ENCODE measurements around the gene PTPRG. TPM values are rescaled to one million over a fixed set of nuclear protein-coding genes. Genes with fewer than 3 reads are reported as not detected.

Gene PTPRG
- total RNA-seq, 1 experiment from 2014 or later = 11.7 TPM

DNA sequence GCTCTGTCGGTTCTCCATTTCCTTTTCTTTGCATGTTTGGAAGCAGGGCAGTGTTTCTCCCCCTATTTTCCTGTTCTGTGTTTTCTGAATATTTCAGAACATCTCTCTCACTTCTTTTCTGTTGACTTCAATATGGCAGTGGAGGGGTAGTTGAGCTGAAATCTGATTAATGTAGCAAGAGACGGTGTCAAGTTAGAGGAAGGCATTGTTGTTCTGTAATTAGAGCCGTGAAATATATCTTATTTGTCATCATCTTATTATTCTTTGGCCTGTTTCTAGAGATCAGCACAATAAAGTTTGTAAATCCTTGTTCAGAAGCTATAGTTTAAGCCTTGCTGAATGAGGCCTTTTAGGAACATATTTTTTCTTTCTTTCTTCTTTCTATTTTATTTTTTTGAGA lies 353.9 kb downstream of the PTPRG start:
- DNase-seq (ENCODE audit: low spot score) = no peak
- ChIA-PET POLR2A (ENCODE audit: low non-redundant PET) (no interaction called here), CTCF (no interaction called here)
- Histone ChIP-seq H3K9me3 (ENCODE audit: low read depth, low read length, poor library complexity, severe bottlenecking) (no peaks in the 10 kb centered on the region), H3K4me3 (ENCODE audit: low read depth, low read length, poor library complexity, severe bottlenecking) (no peak overlapping the region), H3K27me3 (replicated peaks; ENCODE audit: insufficient read depth, low read depth, low read length, poor library complexity) (no peaks in the 10 kb centered on the region), H3K4me1 (ENCODE audit: insufficient read depth, low read length, poor library complexity, severe bottlenecking) (no peaks in the 10 kb centered on the region), H3K27ac (ENCODE audit: low read depth, low read length, poor library complexity, severe bottlenecking) (no peak overlapping the region), H3K36me3 (ENCODE audit: insufficient read depth, low read length, poor library complexity, severe bottlenecking) (no peaks in the 10 kb centered on the region)
- TF ChIP-seq, protein P1, sequence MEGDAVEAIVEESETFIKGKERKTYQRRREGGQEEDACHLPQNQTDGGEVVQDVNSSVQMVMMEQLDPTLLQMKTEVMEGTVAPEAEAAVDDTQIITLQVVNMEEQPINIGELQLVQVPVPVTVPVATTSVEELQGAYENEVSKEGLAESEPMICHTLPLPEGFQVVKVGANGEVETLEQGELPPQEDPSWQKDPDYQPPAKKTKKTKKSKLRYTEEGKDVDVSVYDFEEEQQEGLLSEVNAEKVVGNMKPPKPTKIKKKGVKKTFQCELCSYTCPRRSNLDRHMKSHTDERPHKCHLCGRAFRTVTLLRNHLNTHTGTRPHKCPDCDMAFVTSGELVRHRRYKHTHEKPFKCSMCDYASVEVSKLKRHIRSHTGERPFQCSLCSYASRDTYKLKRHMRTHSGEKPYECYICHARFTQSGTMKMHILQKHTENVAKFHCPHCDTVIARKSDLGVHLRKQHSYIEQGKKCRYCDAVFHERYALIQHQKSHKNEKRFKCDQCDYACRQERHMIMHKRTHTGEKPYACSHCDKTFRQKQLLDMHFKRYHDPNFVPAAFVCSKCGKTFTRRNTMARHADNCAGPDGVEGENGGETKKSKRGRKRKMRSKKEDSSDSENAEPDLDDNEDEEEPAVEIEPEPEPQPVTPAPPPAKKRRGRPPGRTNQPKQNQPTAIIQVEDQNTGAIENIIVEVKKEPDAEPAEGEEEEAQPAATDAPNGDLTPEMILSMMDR (conservative IDR thresholded peaks at IDR 0.05; ENCODE audit: low read depth, low read length) = no peak
- TF ChIP-seq EZH2 (IDR thresholded peaks at IDR 0.05; ENCODE audit: borderline replicate concordance, low read depth, low read length, poor library complexity, severe bottlenecking) = no peak
- intact Hi-C loops (cut with micrococcal nuclease; ENCODE audit: unreplicated experiment) = no loop called here
- BruUV-seq (replicated peaks) = no TSS peak

DNA sequence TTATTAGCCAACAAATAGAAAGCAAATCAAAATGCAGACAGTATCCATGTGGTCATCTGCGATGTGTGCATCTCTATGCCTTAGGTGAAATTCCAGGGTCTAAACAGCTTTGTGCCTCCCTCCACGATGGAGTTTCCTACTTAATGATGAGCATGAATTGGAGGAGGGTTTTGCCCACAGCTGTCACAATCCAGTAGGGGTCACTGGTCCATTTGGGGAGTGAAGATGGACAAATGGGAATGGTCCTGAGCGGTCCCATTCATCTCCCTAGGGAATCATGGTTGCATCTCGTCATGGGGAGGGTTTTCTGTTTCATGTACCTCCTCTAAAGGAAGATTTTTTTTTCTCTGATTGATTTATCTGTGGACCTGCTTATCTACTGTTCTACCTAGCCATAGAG lies 358.0 kb downstream of the PTPRG start:
- no TSS peak for BruUV-seq (replicated peaks)
- intact Hi-C loops (cut with micrococcal nuclease; ENCODE audit: unreplicated experiment) = no loop called here
- CTCF ChIA-PET = no interaction called here

DNA sequence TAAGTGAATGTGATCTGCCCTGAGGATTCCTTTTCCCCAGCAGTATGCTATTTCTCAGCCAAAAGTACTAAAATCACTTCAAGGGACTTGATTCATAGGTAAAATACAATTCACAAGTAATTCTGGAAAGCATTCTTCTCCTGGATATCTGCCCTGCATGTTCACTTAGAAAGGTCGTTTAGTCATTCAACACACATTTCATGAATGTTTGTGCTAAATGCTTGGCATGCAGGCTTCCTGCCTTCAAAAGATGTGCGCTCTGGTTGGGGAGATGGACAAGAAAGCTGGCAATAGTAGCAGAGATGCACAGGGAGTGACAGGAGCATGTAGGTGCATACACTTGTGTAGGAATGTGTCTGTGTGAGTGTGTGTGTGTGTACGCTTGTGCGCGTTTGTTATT lies 360.7 kb downstream of the PTPRG start:
- Histone ChIP-seq H3K4me1 (ENCODE audit: insufficient read depth, low read length, poor library complexity, severe bottlenecking) (no peaks in the 10 kb centered on the region), H3K36me3 (ENCODE audit: insufficient read depth, low read length, poor library complexity, severe bottlenecking) (no peaks in the 10 kb centered on the region), H3K9me3 (ENCODE audit: low read depth, low read length, poor library complexity, severe bottlenecking) (no peaks in the 10 kb centered on the region), H3K27me3 (replicated peaks; ENCODE audit: insufficient read depth, low read depth, low read length, poor library complexity) (no peaks in the 10 kb centered on the region), H3K27ac (ENCODE audit: low read depth, low read length, poor library complexity, severe bottlenecking) (no peak overlapping the region), H3K4me3 (ENCODE audit: low read depth, low read length, poor library complexity, severe bottlenecking) (no peak overlapping the region)
- no peak for DNase-seq (ENCODE audit: low spot score)
- CTCF ChIA-PET = no interaction called here
- BruUV-seq (replicated peaks) = no TSS peak
- intact Hi-C loops (cut with micrococcal nuclease; ENCODE audit: unreplicated experiment) = no loop called here
- POLR2A ChIA-PET (ENCODE audit: low non-redundant PET) = no interaction called here
- TF ChIP-seq, protein P1 (conservative IDR thresholded peaks at IDR 0.05; ENCODE audit: low read depth, low read length) = no peak
- no peak for TF ChIP-seq EZH2 (IDR thresholded peaks at IDR 0.05; ENCODE audit: borderline replicate concordance, low read depth, low read length, poor library complexity, severe bottlenecking)

More for the DNA sequence above, 358.0 kb downstream of the PTPRG start:
- Histone ChIP-seq H3K27ac (ENCODE audit: low read depth, low read length, poor library complexity, severe bottlenecking) (no peak overlapping the region), H3K9me3 (ENCODE audit: low read depth, low read length, poor library complexity, severe bottlenecking) (no peaks in the 10 kb centered on the region), H3K4me1 (ENCODE audit: insufficient read depth, low read length, poor library complexity, severe bottlenecking) (no peaks in the 10 kb centered on the region), H3K36me3 (ENCODE audit: insufficient read depth, low read length, poor library complexity, severe bottlenecking) (no peaks in the 10 kb centered on the region), H3K4me3 (ENCODE audit: low read depth, low read length, poor library complexity, severe bottlenecking) (no peak overlapping the region), H3K27me3 (replicated peaks; ENCODE audit: insufficient read depth, low read depth, low read length, poor library complexity) (no peaks in the 10 kb centered on the region)
- no peak for DNase-seq (ENCODE audit: low spot score)
- POLR2A ChIA-PET (ENCODE audit: low non-redundant PET) = no interaction called here
- TF ChIP-seq EZH2 (IDR thresholded peaks at IDR 0.05; ENCODE audit: borderline replicate concordance, low read depth, low read length, poor library complexity, severe bottlenecking) = no peak
- TF ChIP-seq, protein P1 (conservative IDR thresholded peaks at IDR 0.05; ENCODE audit: low read depth, low read length) = no peak
